ENCODE data around the gene TAF8. TPM values are rescaled to one million over a fixed set of nuclear protein-coding genes. Genes with fewer than 3 reads are reported as not detected.

TAF8 gene
- total RNA-seq, 1 donor from 2014 or later = 55.7 TPM

- Mint-ChIP-seq H3K4me1 (no peaks in the 10 kb centered on the region), H3K27ac (no peak overlapping the region), H3K4me3 (no peak overlapping the region), H3K36me3 (ENCODE audit: low read depth) (no peaks in the 10 kb centered on the region), H3K27me3 (no peaks in the 10 kb centered on the region), H3K9me3 (no peaks in the 10 kb centered on the region)
- ChIA-PET POLR2A (interaction anchor here (0.6 kb wide), 1 partner anchor 10 kb away, joined by 6 read pairs; no protein-coding TSS in a partner anchor), CTCF (no interaction called here)
- DNase-seq = no peak
- no peak for ATAC-seq (ENCODE audit: low read depth)
- TF ChIP-seq, protein P1, sequence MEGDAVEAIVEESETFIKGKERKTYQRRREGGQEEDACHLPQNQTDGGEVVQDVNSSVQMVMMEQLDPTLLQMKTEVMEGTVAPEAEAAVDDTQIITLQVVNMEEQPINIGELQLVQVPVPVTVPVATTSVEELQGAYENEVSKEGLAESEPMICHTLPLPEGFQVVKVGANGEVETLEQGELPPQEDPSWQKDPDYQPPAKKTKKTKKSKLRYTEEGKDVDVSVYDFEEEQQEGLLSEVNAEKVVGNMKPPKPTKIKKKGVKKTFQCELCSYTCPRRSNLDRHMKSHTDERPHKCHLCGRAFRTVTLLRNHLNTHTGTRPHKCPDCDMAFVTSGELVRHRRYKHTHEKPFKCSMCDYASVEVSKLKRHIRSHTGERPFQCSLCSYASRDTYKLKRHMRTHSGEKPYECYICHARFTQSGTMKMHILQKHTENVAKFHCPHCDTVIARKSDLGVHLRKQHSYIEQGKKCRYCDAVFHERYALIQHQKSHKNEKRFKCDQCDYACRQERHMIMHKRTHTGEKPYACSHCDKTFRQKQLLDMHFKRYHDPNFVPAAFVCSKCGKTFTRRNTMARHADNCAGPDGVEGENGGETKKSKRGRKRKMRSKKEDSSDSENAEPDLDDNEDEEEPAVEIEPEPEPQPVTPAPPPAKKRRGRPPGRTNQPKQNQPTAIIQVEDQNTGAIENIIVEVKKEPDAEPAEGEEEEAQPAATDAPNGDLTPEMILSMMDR (IDR thresholded peaks at IDR 0.05) = no peak
- intact Hi-C loops (cut with micrococcal nuclease) = no loop called here
Measured at GRCh38 chr6:42129360-42129676, 79.0 kb downstream of the TAF8 start.

DNA sequence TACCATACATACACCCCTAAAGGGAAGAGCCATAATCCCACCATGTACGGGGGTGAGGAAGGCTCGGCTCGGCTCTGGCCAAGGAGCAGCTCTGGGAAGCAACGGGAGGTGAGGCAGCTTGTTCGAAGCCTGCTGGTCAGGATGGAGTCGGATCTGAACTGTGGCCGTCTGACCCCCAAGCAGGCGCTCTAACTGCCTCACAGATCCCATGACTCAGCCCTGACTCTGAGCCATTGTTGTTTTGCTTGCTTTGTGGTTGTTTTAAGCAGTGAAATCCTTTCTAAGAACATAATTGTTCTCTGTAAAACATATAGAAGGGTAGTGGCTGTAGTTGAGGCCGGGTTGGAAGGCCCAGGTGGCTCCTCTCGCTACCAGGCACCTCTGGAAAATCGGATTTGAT is 81.2 kb downstream of the TAF8 start:
- Mint-ChIP-seq H3K4me3 (no peak overlapping the region), H3K27me3 (no peaks in the 10 kb centered on the region), H3K9me3 (no peaks in the 10 kb centered on the region), H3K36me3 (ENCODE audit: low read depth) (no peaks in the 10 kb centered on the region), H3K27ac (no peak overlapping the region), H3K4me1 (peaks cover 3% of the 10 kb centered on the region)
- TF ChIP-seq, protein P1 (IDR thresholded peaks at IDR 0.05) = no peak
- no peak for DNase-seq
- ChIA-PET CTCF (no interaction called here), POLR2A (no interaction called here)
- no peak for ATAC-seq (ENCODE audit: low read depth)
- intact Hi-C loops (cut with micrococcal nuclease) = no loop called here

- no peak for ATAC-seq (ENCODE audit: low read depth)
- Mint-ChIP-seq H3K4me3 (no peak overlapping the region), H3K4me1 (peaks cover 9% of the 10 kb centered on the region), H3K27ac (no peak overlapping the region), H3K27me3 (no peaks in the 10 kb centered on the region), H3K36me3 (ENCODE audit: low read depth) (no peaks in the 10 kb centered on the region), H3K9me3 (no peaks in the 10 kb centered on the region)
- DNase-seq = no peak
- intact Hi-C loops (cut with micrococcal nuclease) = no loop called here
- TF ChIP-seq, protein P1 (IDR thresholded peaks at IDR 0.05) = no peak
- ChIA-PET CTCF (no interaction called here), POLR2A (no interaction called here)
Measured at GRCh38 chr6:42133926-42134325, 83.6 kb downstream of the TAF8 start.

DNA sequence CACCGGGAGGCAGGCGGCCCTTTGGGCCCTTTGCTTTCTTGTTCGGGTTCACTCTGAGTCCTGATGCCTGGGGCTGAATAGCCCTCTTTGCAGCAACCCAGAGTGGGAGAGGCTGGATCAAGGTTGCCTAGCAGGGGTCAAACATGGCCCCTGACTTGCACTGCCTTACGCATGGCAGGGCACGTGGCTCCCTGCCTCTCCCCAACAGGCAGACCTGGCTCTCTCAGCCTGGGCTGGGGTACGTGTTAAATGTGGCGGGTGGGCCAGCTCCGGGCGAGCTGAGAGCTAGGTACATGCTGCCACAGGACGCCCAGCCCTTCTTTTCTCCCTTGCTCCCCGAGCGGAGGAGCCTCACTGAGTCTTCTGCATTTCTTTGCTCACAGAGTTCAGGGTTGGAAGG is 84.8 kb downstream of the TAF8 start:
- peaks cover 15% of the 10 kb centered on the region for H3K4me1 Mint-ChIP-seq
- intact Hi-C loops (cut with micrococcal nuclease) = no loop called here
- no peaks in the 10 kb centered on the region for H3K9me3 Mint-ChIP-seq
- no peaks in the 10 kb centered on the region for H3K36me3 Mint-ChIP-seq (ENCODE audit: low read depth)
- no peak overlapping the region for H3K27ac Mint-ChIP-seq
- ChIA-PET POLR2A (no interaction called here), CTCF (no interaction called here)
- ATAC-seq (ENCODE audit: low read depth) = no peak
- no peak for DNase-seq
- no peak overlapping the region for H3K4me3 Mint-ChIP-seq
- TF ChIP-seq, protein P1 (IDR thresholded peaks at IDR 0.05) = no peak
- no peaks in the 10 kb centered on the region for H3K27me3 Mint-ChIP-seq

DNA sequence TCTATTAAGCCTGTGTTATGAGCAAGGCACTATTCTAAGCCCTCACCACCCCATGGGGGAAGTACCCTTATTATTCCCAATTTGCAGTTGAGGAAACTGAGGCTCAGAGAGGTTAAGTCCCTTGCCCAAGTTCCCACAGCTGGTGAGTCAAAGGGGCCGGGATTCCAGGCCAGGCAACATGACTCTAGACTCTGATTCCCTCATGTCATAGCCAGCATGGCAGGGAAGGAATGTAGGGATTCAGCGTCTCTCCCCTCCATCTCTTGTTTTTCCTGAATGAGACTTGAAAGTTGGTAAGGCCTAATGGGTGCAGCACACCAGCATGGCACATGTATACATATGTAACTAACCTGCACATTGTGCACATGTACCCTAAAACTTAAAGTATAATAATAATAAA is 85.4 kb downstream of the TAF8 start:
- TF ChIP-seq, protein P1 (IDR thresholded peaks at IDR 0.05) = no peak
- DNase-seq = no peak
- ChIA-PET CTCF (no interaction called here), POLR2A (no interaction called here)
- Mint-ChIP-seq H3K27ac (no peak overlapping the region), H3K4me3 (no peak overlapping the region), H3K36me3 (ENCODE audit: low read depth) (no peaks in the 10 kb centered on the region), H3K9me3 (no peaks in the 10 kb centered on the region), H3K4me1 (peaks cover 21% of the 10 kb centered on the region), H3K27me3 (peaks cover 1% of the 10 kb centered on the region)
- no peak for ATAC-seq (ENCODE audit: low read depth)
- intact Hi-C loops (cut with micrococcal nuclease) = no loop called here

Measured in activated B cell treated with CpG ODN at 0.5 μM for 24 hours (primary cell).